Measurements from ENCODE around the gene PTGR2.
A peak's percentile ranks its signal among the peaks of the same experiment; 100 is the strongest.
"Not testable (repeated sequence)": the region's sequence is repeated elsewhere in the genome, so short reads cannot be mapped to it uniquely, and the experiment has no call there.

Gene PTGR2

DNA sequence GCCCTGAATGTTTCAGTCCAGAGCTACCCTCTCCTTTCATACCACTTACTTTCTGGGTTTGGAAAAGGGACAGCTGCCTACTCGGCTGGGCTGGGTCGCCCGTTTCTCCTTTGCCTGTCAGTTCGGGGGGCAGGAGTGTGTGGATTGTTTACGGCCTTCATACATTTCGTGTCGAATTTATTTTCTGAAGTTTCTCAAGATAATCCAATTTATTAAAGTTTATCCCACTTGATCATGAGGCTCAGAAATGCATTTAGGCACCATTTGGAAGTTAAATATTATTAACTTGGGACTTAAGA is 35.6 kb downstream of the PTGR2 start:
- peak overlapping the region; percentile 85 for H3K4me3 Mint-ChIP-seq
- no peaks in the 10 kb centered on the region for H3K9me3 Mint-ChIP-seq
- peaks cover 57% of the 10 kb centered on the region for H3K4me1 Mint-ChIP-seq
- peak overlapping the region; percentile 99 for H3K27ac Mint-ChIP-seq
- H3K36me3 Mint-ChIP-seq (ENCODE audit: low read depth): peaks cover 39% of the 10 kb centered on the region
- no peaks in the 10 kb centered on the region for H3K27me3 Mint-ChIP-seq
- DNase-seq (no peak), ATAC-seq (no peak)

DNA sequence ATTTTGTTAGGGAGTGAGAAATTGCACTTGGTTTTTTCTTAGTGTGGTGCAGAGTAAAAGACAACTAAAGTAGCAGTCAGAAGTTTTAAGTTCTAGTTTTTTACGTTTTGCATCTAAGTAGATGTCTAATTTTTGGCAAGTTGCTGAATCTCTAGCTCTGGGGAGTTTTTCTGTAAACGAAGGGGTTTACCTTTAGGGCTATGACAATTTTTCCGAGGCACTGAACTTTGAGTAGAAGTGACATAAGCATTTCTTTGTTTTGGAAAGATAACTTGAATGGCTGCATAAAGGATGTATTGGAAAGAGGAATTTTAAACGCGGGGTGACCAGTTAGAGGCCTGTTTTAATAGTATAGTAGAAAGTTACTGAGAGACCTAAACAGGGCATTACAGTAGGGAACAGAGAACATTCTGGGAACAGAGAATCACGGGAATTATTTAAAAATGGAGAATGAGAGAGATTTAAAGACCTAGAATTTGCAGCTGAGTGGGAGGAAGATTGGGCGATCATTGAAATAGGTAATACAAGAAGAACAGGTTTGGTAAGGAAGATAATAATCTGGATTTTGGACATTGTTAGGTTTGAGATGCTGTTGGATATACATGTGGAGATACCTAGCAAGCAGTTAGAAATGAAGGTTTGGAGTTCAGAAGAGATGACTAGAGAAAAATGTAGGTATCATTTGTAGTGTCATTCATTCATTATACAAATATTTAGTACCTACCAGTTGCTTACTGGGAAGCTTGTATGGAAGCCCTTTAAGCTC is 36.2 kb downstream of the PTGR2 start:
- Mint-ChIP-seq H3K27me3 (no peaks in the 10 kb centered on the region), H3K9me3 (no peaks in the 10 kb centered on the region), H3K27ac (peak overlapping the region; percentile 99), H3K4me1 (peaks cover 57% of the 10 kb centered on the region), H3K4me3 (peak overlapping the region; percentile 85), H3K36me3 (ENCODE audit: low read depth) (peaks cover 39% of the 10 kb centered on the region)
- ATAC-seq (no peak), DNase-seq (no peak)

DNA sequence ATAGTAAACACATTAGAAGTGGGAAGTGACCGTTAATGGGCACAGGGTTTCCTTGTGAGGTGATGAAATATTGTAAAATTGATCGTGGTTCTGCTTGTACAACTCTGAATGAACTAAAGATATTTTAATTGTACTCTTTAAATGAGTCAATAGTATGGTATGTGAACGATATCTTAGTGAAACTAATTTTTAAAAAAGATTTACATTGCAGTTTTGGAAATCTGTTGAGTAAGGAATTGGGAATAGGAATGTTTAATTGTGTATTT is 36.8 kb downstream of the PTGR2 start:
- Mint-ChIP-seq H3K27me3 (no peaks in the 10 kb centered on the region), H3K27ac (peak overlapping the region; percentile 99), H3K9me3 (no peaks in the 10 kb centered on the region), H3K4me3 (peak overlapping the region; percentile 85), H3K4me1 (peaks cover 57% of the 10 kb centered on the region), H3K36me3 (ENCODE audit: low read depth) (peaks cover 39% of the 10 kb centered on the region)
- no peak for ATAC-seq
- DNase-seq: no peak

DNA sequence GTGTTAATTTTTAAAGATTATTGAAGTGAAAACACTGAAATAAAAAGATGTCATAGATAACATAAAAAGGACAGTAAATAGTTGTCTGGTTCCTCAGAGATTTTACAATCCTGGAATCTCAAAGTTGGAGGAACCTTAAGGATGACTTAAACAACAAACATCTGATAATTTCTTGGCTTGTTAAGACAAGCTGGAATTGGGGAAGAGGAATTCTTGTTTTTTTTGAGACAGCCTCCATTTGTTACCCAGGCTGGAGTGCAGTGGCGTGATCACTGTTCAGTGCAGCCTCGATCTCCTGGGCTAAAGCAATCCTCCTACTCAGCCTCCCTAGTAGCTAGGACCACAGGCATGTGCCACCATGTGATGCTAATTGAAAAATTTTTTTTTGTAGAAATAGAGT is 37.3 kb downstream of the PTGR2 start:
- DNase-seq (no peak), ATAC-seq (no peak)
- H3K4me3 Mint-ChIP-seq: peak overlapping the region; percentile 85
- peaks cover 43% of the 10 kb centered on the region for H3K36me3 Mint-ChIP-seq (ENCODE audit: low read depth)
- H3K27me3 Mint-ChIP-seq: no peaks in the 10 kb centered on the region
- H3K4me1 Mint-ChIP-seq: peaks cover 54% of the 10 kb centered on the region
- peak overlapping the region; percentile 99 for H3K27ac Mint-ChIP-seq
- H3K9me3 Mint-ChIP-seq: no peaks in the 10 kb centered on the region

DNA sequence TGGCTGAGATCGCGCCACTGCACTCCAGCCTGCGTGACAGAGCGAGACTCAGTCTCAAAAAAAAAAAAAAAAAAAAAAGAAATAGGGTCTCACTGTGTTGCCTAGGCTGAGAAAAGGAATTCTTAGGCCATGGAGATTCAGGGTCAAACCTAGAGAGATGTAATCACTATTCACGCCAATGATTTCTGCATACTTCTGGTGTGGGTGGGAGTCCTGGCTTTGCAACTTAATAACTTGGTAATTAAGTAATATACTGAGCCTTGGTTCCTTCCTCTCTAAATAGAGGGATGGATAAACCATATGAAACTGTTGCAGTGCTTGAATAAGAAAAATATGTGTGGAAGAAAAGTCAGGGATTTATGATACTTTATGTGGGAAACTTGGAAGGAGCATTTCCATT is 37.7 kb downstream of the PTGR2 start:
- no peak for DNase-seq
- Mint-ChIP-seq H3K4me3 (peak overlapping the region; percentile 85), H3K4me1 (peaks cover 54% of the 10 kb centered on the region), H3K27ac (peak overlapping the region; percentile 56), H3K36me3 (ENCODE audit: low read depth) (peaks cover 47% of the 10 kb centered on the region), H3K9me3 (no peaks in the 10 kb centered on the region), H3K27me3 (no peaks in the 10 kb centered on the region)
- ATAC-seq: no peak

DNA sequence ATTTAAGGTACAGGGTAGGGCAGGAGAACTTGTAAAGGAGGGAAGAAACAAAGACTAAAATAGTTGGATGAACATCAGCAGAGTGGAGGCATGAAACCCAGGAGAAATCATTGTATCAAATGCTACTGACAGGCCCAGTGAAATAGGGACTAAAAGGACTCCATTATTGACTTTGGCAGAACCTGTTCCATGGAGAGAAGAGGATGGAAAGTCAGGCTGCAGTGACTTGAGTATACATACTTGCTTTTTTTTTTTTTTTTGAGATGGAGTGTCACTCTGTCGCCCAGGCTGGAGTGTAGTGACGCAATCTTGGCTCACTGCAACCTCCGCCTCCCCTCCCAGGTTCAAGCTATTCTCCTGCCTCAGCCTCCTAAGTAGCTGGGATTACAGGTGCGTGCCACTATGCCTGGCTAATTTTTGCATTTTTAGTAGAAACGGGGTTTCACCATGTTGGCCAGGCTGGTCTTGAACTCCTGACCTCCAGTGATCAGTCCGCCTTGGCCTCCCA is 42.6 kb downstream of the PTGR2 start:
- not testable (repeated sequence) for H3K9me3 Mint-ChIP-seq, H3K27me3 Mint-ChIP-seq, ATAC-seq, H3K4me3 Mint-ChIP-seq, DNase-seq
- peaks cover 24% of the 10 kb centered on the region for H3K4me1 Mint-ChIP-seq
- peaks cover 58% of the 10 kb centered on the region for H3K36me3 Mint-ChIP-seq (ENCODE audit: low read depth)
- peak overlapping the region; percentile 32 for H3K27ac Mint-ChIP-seq

DNA sequence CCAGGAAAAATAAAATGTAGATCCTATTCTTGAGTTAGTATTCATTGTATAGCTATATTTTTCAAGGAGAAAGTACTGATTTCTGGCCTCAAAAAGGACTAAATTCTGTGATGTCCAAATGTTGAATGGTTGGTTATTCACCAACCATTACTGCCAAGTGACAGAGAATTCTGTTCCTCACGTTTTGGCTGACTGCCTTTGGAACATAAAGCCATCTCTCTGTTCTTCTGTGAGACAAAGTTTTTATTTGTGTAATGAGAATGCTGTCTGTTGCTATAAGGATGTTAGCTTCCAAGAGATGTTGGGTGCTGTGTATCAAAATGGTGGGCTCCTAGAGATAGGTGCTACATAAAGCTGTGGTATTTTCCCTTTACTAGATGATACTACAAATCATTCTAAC is 44.3 kb downstream of the PTGR2 start:
- ATAC-seq: no peak
- no peak for DNase-seq
- H3K4me3 Mint-ChIP-seq: no peak overlapping the region
- peaks cover 13% of the 10 kb centered on the region for H3K4me1 Mint-ChIP-seq
- no peaks in the 10 kb centered on the region for H3K9me3 Mint-ChIP-seq
- peaks cover 61% of the 10 kb centered on the region for H3K36me3 Mint-ChIP-seq (ENCODE audit: low read depth)
- no peaks in the 10 kb centered on the region for H3K27me3 Mint-ChIP-seq
- H3K27ac Mint-ChIP-seq: no peak overlapping the region

DNA sequence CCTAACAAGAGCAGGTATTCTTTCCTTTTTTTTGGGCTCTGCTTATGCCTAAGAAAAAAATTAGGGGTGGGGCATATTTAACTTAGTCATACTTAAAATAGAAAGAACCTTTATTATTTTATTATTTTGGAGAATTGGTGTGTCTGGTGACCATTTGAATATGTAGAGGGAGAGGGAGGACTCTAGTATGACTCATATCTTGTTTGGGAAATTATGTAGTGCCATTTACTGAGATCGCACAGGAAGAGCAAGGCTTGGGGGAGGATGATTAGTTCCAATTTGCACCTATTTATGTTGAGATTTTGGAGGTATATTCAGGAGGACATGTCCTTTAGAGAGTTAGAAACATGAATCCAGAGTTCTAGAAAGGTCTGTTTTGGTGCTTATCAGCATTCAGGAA is 44.9 kb downstream of the PTGR2 start:
- peaks cover 61% of the 10 kb centered on the region for H3K36me3 Mint-ChIP-seq (ENCODE audit: low read depth)
- no peaks in the 10 kb centered on the region for H3K27me3 Mint-ChIP-seq
- peak overlapping the region; percentile 74 for H3K27ac Mint-ChIP-seq
- ATAC-seq (no peak), DNase-seq (no peak)
- no peak overlapping the region for H3K4me3 Mint-ChIP-seq
- peaks cover 10% of the 10 kb centered on the region for H3K4me1 Mint-ChIP-seq
- H3K9me3 Mint-ChIP-seq: no peaks in the 10 kb centered on the region

DNA sequence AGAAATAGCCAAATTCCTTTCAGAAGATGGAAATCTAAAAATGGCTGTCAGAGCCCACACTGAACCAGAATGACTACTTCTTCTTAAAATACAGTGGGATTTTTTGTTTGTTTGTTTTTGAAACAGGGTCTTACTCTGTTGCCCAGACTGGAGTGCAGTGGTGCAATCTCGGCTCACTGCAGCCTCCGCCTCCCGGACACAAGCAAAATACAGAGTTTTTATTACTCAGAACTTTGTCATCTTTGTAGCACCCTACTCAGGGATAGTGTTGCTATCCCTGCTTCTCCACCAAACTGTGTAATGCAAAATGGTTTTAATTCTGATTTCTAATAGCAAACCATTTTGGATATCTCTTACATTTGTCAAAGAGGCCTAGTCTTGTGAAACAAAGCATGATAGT is 51.4 kb downstream of the PTGR2 start:
- no peak for ATAC-seq
- no peak for DNase-seq
- no peaks in the 10 kb centered on the region for H3K27me3 Mint-ChIP-seq
- peaks cover 51% of the 10 kb centered on the region for H3K36me3 Mint-ChIP-seq (ENCODE audit: low read depth)
- no peaks in the 10 kb centered on the region for H3K4me1 Mint-ChIP-seq
- H3K9me3 Mint-ChIP-seq: no peaks in the 10 kb centered on the region
- no peak overlapping the region for H3K4me3 Mint-ChIP-seq
- H3K27ac Mint-ChIP-seq: no peak overlapping the region

DNA sequence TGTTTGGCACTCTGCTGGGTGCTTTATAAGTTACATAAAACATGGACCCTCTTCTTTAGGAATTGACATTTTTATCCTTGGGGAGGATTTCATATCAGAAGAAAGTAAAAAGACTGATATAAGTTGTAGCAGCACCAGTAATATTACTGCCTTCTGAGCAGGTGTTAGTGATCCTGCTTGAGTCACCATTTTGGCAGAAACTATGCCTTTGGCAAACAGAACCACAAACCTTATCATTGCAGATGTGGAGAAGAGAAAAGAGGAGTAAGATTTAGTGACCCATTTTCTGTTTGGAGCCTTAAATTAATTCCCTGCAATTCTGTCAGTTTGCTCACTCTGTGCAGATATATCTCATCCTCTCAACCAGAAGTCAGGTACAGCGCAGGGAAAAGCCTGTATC is 58.0 kb downstream of the PTGR2 start:
- no peaks in the 10 kb centered on the region for H3K27me3 Mint-ChIP-seq

DNA sequence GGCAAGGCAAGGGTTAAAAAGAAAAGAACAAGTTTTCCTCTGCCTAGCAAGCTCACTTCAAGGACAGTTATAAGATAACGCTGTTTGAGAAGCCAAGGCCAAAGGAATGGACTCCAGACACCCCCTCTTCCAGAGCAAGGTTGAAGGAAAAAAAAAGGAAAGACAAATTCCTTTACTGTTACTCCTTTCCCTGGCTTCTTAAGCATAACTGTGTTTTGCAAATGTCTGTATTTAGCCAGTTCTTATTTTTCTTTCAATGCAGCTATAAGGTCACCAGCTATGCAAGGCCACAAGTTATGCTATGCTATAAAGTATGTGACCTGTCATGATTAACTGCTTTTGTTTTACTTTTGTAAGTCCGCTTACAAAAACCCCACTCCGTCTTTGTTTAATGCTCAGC is 61.6 kb downstream of the PTGR2 start:
- Mint-ChIP-seq H3K9me3 (peaks cover 6% of the 10 kb centered on the region), H3K4me3 (no peak overlapping the region), H3K27ac (no peak overlapping the region), H3K4me1 (peaks cover 2% of the 10 kb centered on the region), H3K27me3 (no peaks in the 10 kb centered on the region), H3K36me3 (ENCODE audit: low read depth) (peaks cover 59% of the 10 kb centered on the region)
- ATAC-seq: no peak
- no peak for DNase-seq

More for the DNA sequence above, 58.0 kb downstream of the PTGR2 start:
- Mint-ChIP-seq H3K4me3 (no peak overlapping the region), H3K27ac (no peak overlapping the region), H3K9me3 (peaks cover 6% of the 10 kb centered on the region), H3K4me1 (peaks cover 2% of the 10 kb centered on the region), H3K36me3 (ENCODE audit: low read depth) (peaks cover 71% of the 10 kb centered on the region)
- no peak for DNase-seq
- ATAC-seq: no peak

DNA sequence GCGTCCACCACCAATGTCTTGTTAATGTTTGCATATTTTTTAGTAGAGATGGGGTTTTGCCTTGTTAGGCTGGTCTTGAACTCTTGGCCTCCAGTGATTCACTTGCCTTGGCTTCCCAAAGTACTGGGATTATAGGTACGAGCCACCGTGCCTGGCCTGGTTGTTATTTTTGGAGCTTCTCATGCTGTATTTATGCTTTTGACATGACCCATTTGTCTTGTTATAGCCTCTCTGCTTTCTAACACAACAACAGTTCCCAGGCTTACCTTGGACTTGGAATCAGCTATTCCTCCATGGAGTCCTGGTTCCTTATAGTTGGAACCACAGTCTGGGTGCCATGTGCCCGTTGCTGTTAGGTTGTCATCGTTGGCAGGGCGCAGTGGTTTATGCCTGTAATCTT is 64.7 kb downstream of the PTGR2 start:
- H3K4me1 Mint-ChIP-seq: no peaks in the 10 kb centered on the region
- peaks cover 2% of the 10 kb centered on the region for H3K9me3 Mint-ChIP-seq
- DNase-seq (no peak), ATAC-seq (no peak)
- peaks cover 57% of the 10 kb centered on the region for H3K36me3 Mint-ChIP-seq (ENCODE audit: low read depth)
- H3K4me3 Mint-ChIP-seq: no peak overlapping the region
- no peaks in the 10 kb centered on the region for H3K27me3 Mint-ChIP-seq
- no peak overlapping the region for H3K27ac Mint-ChIP-seq

DNA sequence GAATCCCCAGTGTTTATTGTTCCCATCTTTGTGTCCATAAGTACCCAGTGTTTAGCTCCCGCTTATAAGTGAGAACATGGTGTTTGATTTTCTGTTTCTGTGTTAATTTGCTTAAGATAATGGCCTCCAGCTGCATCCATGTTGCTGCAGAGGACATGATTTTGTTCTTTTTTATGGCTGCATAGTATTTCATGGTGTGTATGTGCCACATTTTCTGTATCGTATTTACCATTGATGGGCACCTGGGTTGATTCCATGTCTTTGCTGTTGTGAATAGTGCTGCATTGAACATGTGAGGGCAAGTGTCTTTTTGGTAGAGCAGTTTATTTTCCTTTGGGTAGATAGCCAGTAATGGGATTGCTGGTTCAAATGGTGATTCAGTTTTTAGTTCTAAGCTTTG is 67.8 kb downstream of the PTGR2 start:
- not testable (repeated sequence) for DNase-seq, H3K9me3 Mint-ChIP-seq, H3K4me3 Mint-ChIP-seq, ATAC-seq, H3K27ac Mint-ChIP-seq, H3K4me1 Mint-ChIP-seq, H3K27me3 Mint-ChIP-seq
- peaks cover 60% of the 10 kb centered on the region for H3K36me3 Mint-ChIP-seq (ENCODE audit: low read depth)

DNA sequence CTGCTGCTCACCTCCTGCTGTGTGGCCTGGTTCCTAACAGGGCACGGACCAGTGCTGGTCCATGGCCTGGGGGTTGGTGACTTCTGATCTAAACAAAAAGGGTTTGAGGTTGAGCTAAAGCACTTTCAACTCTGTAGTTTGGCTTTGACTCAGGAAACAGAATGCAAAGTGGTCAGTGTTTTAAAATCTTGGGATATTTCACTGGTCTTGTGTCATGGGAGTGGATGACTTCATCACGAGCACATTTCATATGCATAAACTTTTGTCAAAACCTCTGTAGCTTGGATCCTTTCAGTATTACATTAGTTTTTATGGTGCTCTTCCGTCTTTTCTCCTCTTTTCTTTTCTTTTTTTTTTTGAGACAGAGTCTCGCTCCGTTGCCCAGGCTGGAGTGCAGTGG is 72.7 kb downstream of the PTGR2 start:
- ATAC-seq (no peak), DNase-seq (no peak)
- H3K9me3 Mint-ChIP-seq: no peaks in the 10 kb centered on the region
- no peaks in the 10 kb centered on the region for H3K27me3 Mint-ChIP-seq
- no peaks in the 10 kb centered on the region for H3K4me1 Mint-ChIP-seq
- no peak overlapping the region for H3K4me3 Mint-ChIP-seq
- H3K36me3 Mint-ChIP-seq (ENCODE audit: low read depth): peaks cover 81% of the 10 kb centered on the region
- H3K27ac Mint-ChIP-seq: no peak overlapping the region
